ENCODE data around the gene UCP2.
"Not testable (repeated sequence)": the region's sequence is repeated elsewhere in the genome, so short reads cannot be mapped to it uniquely, and the experiment has no call there.

Gene UCP2

GRCh38 chr11:73995247-73995646 lies 12.6 kb upstream of the UCP2 start:
- H3K36me3 ChIP-seq, result no peaks in the 10 kb centered on the region
- TF ChIP-seq CTCF (IDR thresholded peaks at IDR 0.05), result no peak
- DNase-seq, result no peak
- H3K4me1 ChIP-seq, result no peaks in the 10 kb centered on the region
- no peaks in the 10 kb centered on the region for H3K9me3 ChIP-seq
- H3K4me3 ChIP-seq, result no peak overlapping the region
- H3K27me3 ChIP-seq, result no peaks in the 10 kb centered on the region
- H3K27ac ChIP-seq, result no peak overlapping the region
- intact Hi-C loops (cut with DNase I; ENCODE audit: low total_unique reads), result no loop called here

- Histone ChIP-seq H3K9me3 (no peaks in the 10 kb centered on the region), H3K4me1 (no peaks in the 10 kb centered on the region), H3K36me3 (no peaks in the 10 kb centered on the region), H3K27me3 (no peaks in the 10 kb centered on the region), H3K27ac (no peak overlapping the region), H3K4me3 (no peak overlapping the region)
- no peak for TF ChIP-seq CTCF (IDR thresholded peaks at IDR 0.05)
- DNase-seq, result peak in 1 of 2 donors; percentile 7
- intact Hi-C loops (cut with DNase I; ENCODE audit: low total_unique reads), result no loop called here
Observed at GRCh38 chr11:73991471-73992006, 8.9 kb upstream of the UCP2 start.

- no peaks in the 10 kb centered on the region for H3K4me1 ChIP-seq
Observed at GRCh38 chr11:73990730-73991129, 8.1 kb upstream of the UCP2 start.

GRCh38 chr11:73989156-73989555 lies 6.5 kb upstream of the UCP2 start:
- Histone ChIP-seq H3K4me3 (no peak overlapping the region), H3K27ac (no peak overlapping the region), H3K36me3 (no peaks in the 10 kb centered on the region), H3K9me3 (no peaks in the 10 kb centered on the region), H3K27me3 (no peaks in the 10 kb centered on the region), H3K4me1 (peaks cover 0 to 9% (median 7%) of the 10 kb centered on the region in 4 donors)
- DNase-seq, result peak in 1 of 2 donors; percentile 13
- TF ChIP-seq CTCF (IDR thresholded peaks at IDR 0.05), result no peak
- intact Hi-C loops (cut with DNase I; ENCODE audit: low total_unique reads), result no loop called here

More at GRCh38 chr11:73990730-73991129, 8.1 kb upstream of the UCP2 start:
- no peaks in the 10 kb centered on the region for H3K9me3 ChIP-seq
- H3K4me3 ChIP-seq, result no peak overlapping the region
- TF ChIP-seq CTCF (IDR thresholded peaks at IDR 0.05), result no peak
- DNase-seq, result no peak
- no peaks in the 10 kb centered on the region for H3K36me3 ChIP-seq
- H3K27me3 ChIP-seq, result no peaks in the 10 kb centered on the region
- no peak overlapping the region for H3K27ac ChIP-seq
- intact Hi-C loops (cut with DNase I; ENCODE audit: low total_unique reads), result no loop called here

- Histone ChIP-seq H3K27me3 (no peaks in the 10 kb centered on the region), H3K27ac (no peak overlapping the region), H3K4me3 (no peak overlapping the region), H3K36me3 (no peaks in the 10 kb centered on the region), H3K9me3 (no peaks in the 10 kb centered on the region), H3K4me1 (peaks cover 0 to 17% (median 13%) of the 10 kb centered on the region in 4 donors)
- intact Hi-C loops (cut with DNase I; ENCODE audit: low total_unique reads), result no loop called here
- peak in 1 of 2 donors; percentile 3 for DNase-seq
- no peak for TF ChIP-seq CTCF (IDR thresholded peaks at IDR 0.05)
Observed at GRCh38 chr11:73988227-73988626, 5.6 kb upstream of the UCP2 start.

GRCh38 chr11:73985661-73986060 lies 3.0 kb upstream of the UCP2 start:
- DNase-seq; H3K27me3 ChIP-seq; intact Hi-C loops (cut with DNase I; ENCODE audit: low total_unique reads); H3K9me3 ChIP-seq; H3K27ac ChIP-seq; H3K4me3 ChIP-seq; H3K36me3 ChIP-seq: not testable (repeated sequence)
- H3K4me1 ChIP-seq, result peaks cover 0 to 25% (median 15%) of the 10 kb centered on the region in 4 donors

Data from tibial artery (tissue), 4 donors.